Nephron (organoid): Measurements from ENCODE around the gene CD300LB.
A peak's percentile ranks its signal among the peaks of the same experiment; 100 is the strongest.

Source experiments
- H3K27ac Mint-ChIP-seq, 3 experiments: 2 replicates each; pipeline ENCODE4 v1.8.0; 2020; ENCODE audit warnings: mixed read lengths in 3 of 3, mild to moderate bottlenecking in 2 of 3, moderate library complexity in 1 of 3
- H3K27me3 Mint-ChIP-seq: 2 replicates; pipeline ENCODE4 v1.8.0; 2021; ENCODE audit warnings: low read depth, mild to moderate bottlenecking, moderate library complexity, mixed read lengths
- H3K36me3 Mint-ChIP-seq: 2 replicates; pipeline ENCODE4 v1.8.0; 2020; ENCODE audit warnings: low read depth, mixed read lengths
- H3K4me1 Mint-ChIP-seq: 2 replicates; pipeline ENCODE4 v1.8.0; 2020; ENCODE audit warnings: mixed read lengths
- H3K4me3 Mint-ChIP-seq, 3 experiments: 2 replicates each; pipeline ENCODE4 v1.8.0; 2020; ENCODE audit warnings: mild to moderate bottlenecking in 3 of 3, mixed read lengths in 3 of 3, moderate library complexity in 2 of 3
- H3K9me3 Mint-ChIP-seq: 2 replicates; pipeline ENCODE4 v1.8.0; 2020; ENCODE audit warnings: mixed read lengths
- CTCF ChIP-seq, 3 experiments: fragments of 200-600 bp; sonication (generic); IDR thresholded peaks; one replicate each; pipeline ENCODE4 v1.5.0; 2021; ENCODE audit warnings: antibody characterized with exemption in 3 of 3; ENCODE audit not compliant: unreplicated experiment in 3 of 3

CD300LB gene

GRCh38 chr17:74515941-74516340 is 15.3 kb downstream of the CD300LB start:
- H3K27ac Mint-ChIP-seq: no peak overlapping the region
- peaks cover 53% of the 10 kb centered on the region for H3K27me3 Mint-ChIP-seq
- peaks cover 32% of the 10 kb centered on the region for H3K9me3 Mint-ChIP-seq
- H3K4me1 Mint-ChIP-seq: no peaks in the 10 kb centered on the region
- H3K4me3 Mint-ChIP-seq: no peak overlapping the region
- TF ChIP-seq CTCF (IDR thresholded peaks at IDR 0.05; ENCODE audit: unreplicated experiment in 3 of 3): no peak
- H3K36me3 Mint-ChIP-seq: peaks cover 10% of the 10 kb centered on the region

- no peak for TF ChIP-seq CTCF (IDR thresholded peaks at IDR 0.05; ENCODE audit: unreplicated experiment in 3 of 3)
- Mint-ChIP-seq H3K27me3 (peaks cover 52% of the 10 kb centered on the region), H3K4me1 (no peaks in the 10 kb centered on the region), H3K27ac (no peak overlapping the region), H3K4me3 (peak overlapping the region in 1 of 3 experiments; percentile 11), H3K9me3 (peaks cover 27% of the 10 kb centered on the region), H3K36me3 (peaks cover 10% of the 10 kb centered on the region)
Measured at GRCh38 chr17:74514632-74515334, 16.5 kb downstream of the CD300LB start.

DNA sequence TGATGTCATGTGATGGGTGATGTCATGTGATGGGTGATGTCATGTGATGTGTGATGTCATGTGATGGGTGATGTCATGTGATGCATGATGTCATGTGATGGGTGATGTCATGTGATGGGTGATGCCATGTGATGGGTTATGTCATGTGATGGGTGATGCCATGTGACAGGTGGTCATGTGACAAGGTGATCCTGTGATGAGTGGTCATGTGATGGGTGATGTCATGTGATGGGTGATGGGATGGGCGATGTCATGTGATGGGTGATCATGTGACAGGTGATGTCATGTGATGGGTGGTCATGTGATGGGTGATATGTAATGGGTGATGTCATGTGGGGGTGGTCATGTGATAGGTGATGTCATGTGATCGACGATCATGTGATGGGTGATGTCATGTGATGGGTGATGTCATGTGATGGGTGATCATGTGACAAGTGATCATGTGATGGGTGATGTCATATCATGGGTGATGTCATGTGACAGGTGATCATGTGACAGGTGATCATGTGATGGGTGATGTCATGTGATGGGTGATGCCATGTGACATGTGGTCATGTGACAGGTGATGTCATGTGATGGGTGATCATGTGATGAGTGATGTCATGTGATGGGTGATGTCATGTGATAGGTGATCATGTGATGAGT is 17.2 kb downstream of the CD300LB start:
- H3K36me3 Mint-ChIP-seq: peaks cover 10% of the 10 kb centered on the region
- peak overlapping the region in 2 of 3 experiments; percentile 11 to 21 for H3K4me3 Mint-ChIP-seq
- no peaks in the 10 kb centered on the region for H3K4me1 Mint-ChIP-seq
- H3K27me3 Mint-ChIP-seq: peaks cover 45% of the 10 kb centered on the region
- H3K9me3 Mint-ChIP-seq: peaks cover 20% of the 10 kb centered on the region
- H3K27ac Mint-ChIP-seq: peak overlapping the region in 1 of 3 experiments; percentile 62
- no peak for TF ChIP-seq CTCF (IDR thresholded peaks at IDR 0.05; ENCODE audit: unreplicated experiment in 3 of 3)

DNA sequence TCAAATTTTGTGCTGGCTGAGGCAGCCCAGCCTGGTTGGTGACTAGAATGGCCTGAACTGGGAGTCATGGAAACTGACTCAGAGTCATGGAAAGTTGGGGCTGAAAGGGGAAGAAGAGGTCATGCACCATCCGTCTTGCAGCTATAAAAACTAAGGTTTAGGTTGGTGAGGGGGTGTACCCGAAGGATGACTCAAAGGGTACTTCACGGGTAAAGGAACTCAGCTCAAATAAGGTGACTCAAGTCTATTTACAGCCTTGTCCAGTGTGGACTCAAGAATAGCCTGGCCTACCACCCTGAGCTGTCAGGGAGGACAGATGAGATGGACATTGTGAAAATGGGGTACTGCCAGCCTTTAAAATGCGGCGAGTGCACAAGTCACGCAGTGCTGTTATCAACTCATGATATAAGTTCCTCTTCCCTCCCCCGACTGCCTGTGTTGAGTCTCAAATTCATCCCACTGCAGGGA is 18.6 kb downstream of the CD300LB start:
- H3K4me1 Mint-ChIP-seq: no peaks in the 10 kb centered on the region
- H3K27me3 Mint-ChIP-seq: peaks cover 45% of the 10 kb centered on the region
- peaks cover 10% of the 10 kb centered on the region for H3K36me3 Mint-ChIP-seq
- H3K9me3 Mint-ChIP-seq: peaks cover 14% of the 10 kb centered on the region
- no peak for TF ChIP-seq CTCF (IDR thresholded peaks at IDR 0.05; ENCODE audit: unreplicated experiment in 3 of 3)
- no peak overlapping the region for H3K27ac Mint-ChIP-seq
- no peak overlapping the region for H3K4me3 Mint-ChIP-seq

DNA sequence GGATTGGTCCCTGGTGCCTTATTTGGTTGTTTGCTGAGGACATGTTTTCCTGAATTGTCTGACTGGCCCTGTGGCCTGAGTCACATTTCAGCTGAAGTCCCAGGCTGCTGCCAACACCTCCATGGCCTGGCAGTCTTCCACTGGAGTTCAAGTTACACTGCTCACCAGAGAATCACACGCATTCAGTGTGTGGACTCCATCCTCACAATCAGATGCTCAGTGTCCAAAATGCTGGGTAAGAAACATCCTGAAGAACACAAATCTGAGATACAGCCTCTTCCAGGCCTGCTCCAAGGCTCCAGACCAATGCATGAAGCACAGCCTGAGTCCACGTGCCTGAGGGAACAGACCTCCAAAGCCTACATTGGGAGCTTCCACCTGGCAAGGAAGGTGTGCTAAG is 19.2 kb downstream of the CD300LB start:
- H3K36me3 Mint-ChIP-seq: peaks cover 10% of the 10 kb centered on the region
- TF ChIP-seq CTCF (IDR thresholded peaks at IDR 0.05; ENCODE audit: unreplicated experiment in 3 of 3): no peak
- no peaks in the 10 kb centered on the region for H3K4me1 Mint-ChIP-seq
- peaks cover 40% of the 10 kb centered on the region for H3K27me3 Mint-ChIP-seq
- H3K9me3 Mint-ChIP-seq: peaks cover 14% of the 10 kb centered on the region
- no peak overlapping the region for H3K4me3 Mint-ChIP-seq
- no peak overlapping the region for H3K27ac Mint-ChIP-seq
